Activated naive CD4-positive, alpha-beta T cell treated with anti-CD3 and anti-CD28 coated beads, Interleukin-2, amount 50 U/mL, for 24 hours (primary cell): ENCODE data around the gene RPS4Y2.

Experiments used
- H3K27ac Mint-ChIP-seq: one replicate; pipeline ENCODE4 v1.8.0; 2021; ENCODE audit warnings: mild to moderate bottlenecking, mixed read lengths
- H3K27me3 Mint-ChIP-seq: one replicate; pipeline ENCODE4 v1.8.0; 2021; ENCODE audit warnings: mixed read lengths
- H3K36me3 Mint-ChIP-seq: one replicate; pipeline ENCODE4 v1.8.0; 2021; ENCODE audit warnings: mixed read lengths
- H3K4me1 Mint-ChIP-seq: one replicate; pipeline ENCODE4 v1.8.0; 2021; ENCODE audit warnings: mixed read lengths
- H3K4me3 Mint-ChIP-seq: one replicate; pipeline ENCODE4 v1.8.0; 2021; ENCODE audit warnings: mild to moderate bottlenecking, mixed read lengths
- H3K9me3 Mint-ChIP-seq: one replicate; pipeline ENCODE4 v1.8.0; 2021; ENCODE audit warnings: mixed read lengths

Gene RPS4Y2

DNA sequence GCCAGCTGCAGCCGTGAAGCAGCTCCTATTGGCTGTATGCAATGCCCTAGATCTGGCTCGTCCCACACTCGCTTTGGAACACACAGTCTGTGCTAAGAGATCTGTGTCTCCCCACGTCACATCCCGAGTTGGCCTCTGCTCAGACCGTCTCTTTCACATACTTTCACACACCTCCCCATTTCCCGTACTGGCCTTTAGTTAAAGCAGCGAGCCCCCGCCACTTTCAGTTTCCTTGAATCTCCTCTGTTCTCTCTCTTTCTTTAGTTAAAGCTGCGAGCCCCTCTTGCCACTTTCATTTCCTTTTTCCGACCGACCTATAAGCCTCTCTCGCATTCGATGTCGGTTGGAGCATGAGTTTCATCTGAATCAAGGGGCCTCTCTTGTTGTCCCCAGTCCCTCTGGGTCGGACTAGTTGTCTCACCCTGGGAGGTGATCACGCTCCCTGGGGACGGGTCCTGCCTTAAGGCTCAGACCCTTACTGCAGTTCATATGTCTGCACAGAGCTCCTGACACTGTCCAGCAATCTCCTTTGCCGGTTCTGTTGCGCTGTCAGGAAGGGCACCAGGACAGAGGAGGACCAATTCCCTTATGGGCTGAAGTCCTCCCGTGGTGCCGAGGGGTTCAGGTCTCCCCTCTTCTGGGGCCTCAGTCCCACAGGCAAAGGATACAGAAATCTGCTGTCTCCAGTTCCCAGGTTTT lies 42.6 kb downstream of the RPS4Y2 start:
- H3K4me3 Mint-ChIP-seq: peak overlapping the region; percentile 72
- no peaks in the 10 kb centered on the region for H3K9me3 Mint-ChIP-seq
- H3K27me3 Mint-ChIP-seq: no peaks in the 10 kb centered on the region
- no peaks in the 10 kb centered on the region for H3K36me3 Mint-ChIP-seq
- H3K27ac Mint-ChIP-seq: peak overlapping the region; percentile 55
- H3K4me1 Mint-ChIP-seq: peaks cover 21% of the 10 kb centered on the region

DNA sequence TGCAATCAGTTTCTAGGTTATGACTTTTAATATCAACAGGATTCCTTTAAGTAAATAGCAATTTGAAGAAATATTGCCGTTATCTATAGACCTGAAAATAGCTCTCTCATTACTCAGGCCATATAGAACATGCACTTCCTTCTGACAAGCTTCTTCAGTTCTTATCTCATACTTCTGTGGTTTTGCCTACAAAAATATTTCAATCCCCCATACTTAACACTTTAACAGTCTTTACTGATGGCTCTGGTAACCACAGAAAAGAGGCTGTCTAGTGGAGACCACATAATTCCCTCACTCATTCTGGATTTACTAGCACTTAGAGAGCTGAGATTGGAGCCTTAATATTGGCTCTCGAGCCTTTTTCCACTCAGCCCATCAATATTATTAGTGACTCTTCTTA lies 46.8 kb downstream of the RPS4Y2 start:
- H3K9me3 Mint-ChIP-seq: no peaks in the 10 kb centered on the region
- no peak overlapping the region for H3K27ac Mint-ChIP-seq
- H3K4me3 Mint-ChIP-seq: no peak overlapping the region

DNA sequence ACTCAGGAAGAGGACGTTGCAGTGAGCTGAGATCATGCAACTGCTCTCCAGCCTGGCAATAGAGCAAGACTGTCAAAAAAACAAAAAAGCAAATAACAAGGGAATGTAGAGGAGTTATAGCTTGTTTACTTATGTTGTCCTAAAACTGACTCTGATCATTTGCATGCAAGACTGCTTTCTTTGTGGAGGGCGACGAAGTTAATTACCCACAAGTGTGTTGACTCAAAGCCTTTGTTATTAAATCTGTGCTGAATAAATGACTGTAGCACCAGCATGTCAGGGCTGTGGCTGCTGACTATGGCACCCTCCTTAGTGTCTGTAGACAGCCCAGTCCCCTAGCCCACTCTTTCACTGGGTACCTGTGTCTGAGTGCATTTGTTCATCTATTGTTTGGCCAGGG lies 50.3 kb downstream of the RPS4Y2 start:
- H3K4me3 Mint-ChIP-seq: no peak overlapping the region
- H3K4me1 Mint-ChIP-seq: peaks cover 10% of the 10 kb centered on the region
- no peaks in the 10 kb centered on the region for H3K9me3 Mint-ChIP-seq
- no peaks in the 10 kb centered on the region for H3K27me3 Mint-ChIP-seq
- no peak overlapping the region for H3K27ac Mint-ChIP-seq
- H3K36me3 Mint-ChIP-seq: no peaks in the 10 kb centered on the region

More for the DNA sequence above, 46.8 kb downstream of the RPS4Y2 start:
- H3K36me3 Mint-ChIP-seq: no peaks in the 10 kb centered on the region
- H3K4me1 Mint-ChIP-seq: peaks cover 21% of the 10 kb centered on the region
- no peaks in the 10 kb centered on the region for H3K27me3 Mint-ChIP-seq

DNA sequence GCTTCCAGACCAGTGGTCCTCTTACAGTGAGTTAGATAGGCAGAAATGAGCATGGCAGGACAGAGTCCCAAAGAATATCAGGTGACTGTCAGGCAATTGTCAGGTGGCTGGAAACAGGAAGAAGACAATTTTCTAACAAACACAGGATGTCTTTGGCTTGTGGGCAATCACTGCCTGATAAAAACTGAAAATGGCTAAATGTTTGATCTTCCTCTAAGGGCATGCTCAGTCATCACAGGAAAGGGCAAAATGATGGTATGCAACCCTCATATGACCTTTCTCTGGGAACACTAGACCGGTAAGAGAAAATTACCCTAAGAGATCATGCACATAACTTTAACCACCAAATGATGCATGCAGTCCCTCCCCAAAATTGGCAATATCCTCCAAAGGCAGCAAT lies 57.6 kb downstream of the RPS4Y2 start:
- Mint-ChIP-seq H3K4me3 (no peak overlapping the region), H3K27me3 (no peaks in the 10 kb centered on the region), H3K36me3 (no peaks in the 10 kb centered on the region), H3K27ac (no peak overlapping the region), H3K9me3 (no peaks in the 10 kb centered on the region), H3K4me1 (peaks cover 14% of the 10 kb centered on the region)

DNA sequence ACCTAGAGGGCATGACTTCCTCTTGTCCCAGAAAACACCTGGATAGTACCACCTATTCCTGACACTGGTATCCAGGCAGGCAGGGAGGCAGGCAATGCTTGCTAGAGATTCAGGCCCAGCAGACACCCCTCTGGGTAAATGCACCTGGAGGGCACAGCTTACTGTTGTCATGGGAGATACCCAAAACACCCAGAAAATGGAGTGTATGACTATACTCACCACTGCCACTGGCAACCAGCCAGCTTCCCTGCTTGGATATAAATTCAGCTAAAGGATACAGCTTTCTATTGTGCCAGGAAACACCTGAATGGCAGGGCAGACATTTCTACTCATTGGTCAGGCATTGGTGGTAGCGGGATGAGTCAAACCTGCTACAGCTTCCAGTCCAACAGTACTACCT lies 58.9 kb downstream of the RPS4Y2 start:
- no peak overlapping the region for H3K27ac Mint-ChIP-seq
- no peaks in the 10 kb centered on the region for H3K36me3 Mint-ChIP-seq
- peaks cover 14% of the 10 kb centered on the region for H3K4me1 Mint-ChIP-seq
- no peaks in the 10 kb centered on the region for H3K9me3 Mint-ChIP-seq
- H3K4me3 Mint-ChIP-seq: no peak overlapping the region
- no peaks in the 10 kb centered on the region for H3K27me3 Mint-ChIP-seq

DNA sequence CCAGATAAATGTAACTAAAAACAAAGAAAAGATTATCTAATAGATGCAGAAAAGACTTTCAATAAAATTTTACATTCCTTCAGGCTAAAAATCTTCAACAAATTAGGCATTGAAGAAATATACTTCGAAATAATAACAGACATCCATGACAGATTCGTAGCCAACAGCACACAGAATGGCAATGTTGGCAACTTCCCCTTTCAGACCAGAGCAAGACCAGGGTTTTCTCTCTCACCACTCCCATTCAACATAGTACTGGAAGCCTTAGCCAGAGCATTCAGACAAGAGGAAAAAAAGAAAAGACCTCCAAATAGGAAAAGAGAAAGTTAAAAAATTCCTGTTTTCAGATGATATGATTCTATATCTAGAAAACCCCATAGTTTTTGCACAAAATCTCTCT lies 61.2 kb downstream of the RPS4Y2 start:
- Mint-ChIP-seq H3K36me3 (no peaks in the 10 kb centered on the region), H3K27ac (no peak overlapping the region), H3K4me3 (no peak overlapping the region), H3K9me3 (no peaks in the 10 kb centered on the region), H3K27me3 (no peaks in the 10 kb centered on the region), H3K4me1 (peaks cover 14% of the 10 kb centered on the region)
